Chondrocyte (in vitro differentiated cells): ENCODE measurements around the gene CPXM2. TPM values are rescaled to one million over a fixed set of nuclear protein-coding genes. Genes with fewer than 3 reads are reported as not detected.

Source experiments
- DNase-seq: peaks from one replicate; pipeline ENCODE4 v3.0.0; 2021; ENCODE audit warnings: mixed read lengths, low spot score
- H3K27ac Mint-ChIP-seq: one replicate; pipeline ENCODE4 v1.8.0; 2021; ENCODE audit warnings: mild to moderate bottlenecking, moderate library complexity, mixed read lengths; ENCODE audit not compliant: unreplicated experiment
- H3K27me3 Mint-ChIP-seq: 2 replicates; pipeline ENCODE4 v1.8.0; 2021; ENCODE audit warnings: low read depth, mixed read lengths
- H3K36me3 Mint-ChIP-seq: 2 replicates; pipeline ENCODE4 v1.8.0; 2021; ENCODE audit warnings: low read depth, mixed read lengths
- H3K4me1 Mint-ChIP-seq: 2 replicates; pipeline ENCODE4 v1.8.0; 2021; ENCODE audit warnings: low read depth, mild to moderate bottlenecking, mixed read lengths
- H3K4me3 Mint-ChIP-seq: one replicate; pipeline ENCODE4 v1.8.0; 2021; ENCODE audit warnings: mild to moderate bottlenecking, moderate library complexity, mixed read lengths; ENCODE audit not compliant: unreplicated experiment
- H3K9me3 Mint-ChIP-seq: 2 replicates; pipeline ENCODE4 v1.8.0; 2021; ENCODE audit warnings: low read depth, mixed read lengths
- total RNA-seq: library from RNA; stranded (reverse); gene quantifications from 3 replicates; pipeline ENCODE4 v1.2.1, GENCODE V29; 2021
- TF ChIP-seq, protein P1 (sequence below): fragments of 200-600 bp; sonication (generic); IDR thresholded peaks from 2 replicates; pipeline ENCODE4 v1.5.0; 2021; ENCODE audit warnings: antibody characterized with exemption, mild to moderate bottlenecking, moderate library complexity

CPXM2 gene
- total RNA-seq, 1 donor from 2014 or later = not detected

DNA sequence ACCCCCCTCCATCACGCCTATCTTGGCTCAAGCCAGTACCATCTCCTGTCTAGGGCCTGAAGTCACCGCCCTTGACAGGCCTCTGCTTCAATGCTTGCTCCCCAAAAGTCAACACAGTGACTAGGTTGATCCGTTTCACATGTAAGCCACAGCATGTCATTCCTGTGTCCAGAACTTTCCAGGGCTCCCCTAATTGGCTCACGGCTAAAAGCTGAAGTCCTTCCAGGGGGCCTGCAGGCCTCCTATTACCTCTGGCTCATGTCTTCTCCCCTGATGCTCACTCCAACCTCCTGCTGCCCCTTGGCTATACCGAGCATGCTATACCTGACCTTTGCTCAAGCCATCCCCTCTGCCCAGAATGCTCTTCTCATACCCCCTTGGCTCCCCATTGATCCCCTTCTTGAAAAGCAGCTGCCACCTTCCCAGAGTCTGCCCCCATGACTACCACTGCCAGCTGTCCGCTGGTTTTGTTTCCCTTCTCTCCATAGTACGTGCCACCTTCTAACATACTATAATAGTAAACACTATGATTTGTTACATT is 39.1 kb downstream of the CPXM2 start:
- Mint-ChIP-seq H3K4me3 (no peak overlapping the region), H3K27ac (no peak overlapping the region), H3K36me3 (no peaks in the 10 kb centered on the region), H3K4me1 (no peaks in the 10 kb centered on the region), H3K9me3 (no peaks in the 10 kb centered on the region), H3K27me3 (peaks cover 9% of the 10 kb centered on the region)
- no peak for DNase-seq
- TF ChIP-seq, protein P1, sequence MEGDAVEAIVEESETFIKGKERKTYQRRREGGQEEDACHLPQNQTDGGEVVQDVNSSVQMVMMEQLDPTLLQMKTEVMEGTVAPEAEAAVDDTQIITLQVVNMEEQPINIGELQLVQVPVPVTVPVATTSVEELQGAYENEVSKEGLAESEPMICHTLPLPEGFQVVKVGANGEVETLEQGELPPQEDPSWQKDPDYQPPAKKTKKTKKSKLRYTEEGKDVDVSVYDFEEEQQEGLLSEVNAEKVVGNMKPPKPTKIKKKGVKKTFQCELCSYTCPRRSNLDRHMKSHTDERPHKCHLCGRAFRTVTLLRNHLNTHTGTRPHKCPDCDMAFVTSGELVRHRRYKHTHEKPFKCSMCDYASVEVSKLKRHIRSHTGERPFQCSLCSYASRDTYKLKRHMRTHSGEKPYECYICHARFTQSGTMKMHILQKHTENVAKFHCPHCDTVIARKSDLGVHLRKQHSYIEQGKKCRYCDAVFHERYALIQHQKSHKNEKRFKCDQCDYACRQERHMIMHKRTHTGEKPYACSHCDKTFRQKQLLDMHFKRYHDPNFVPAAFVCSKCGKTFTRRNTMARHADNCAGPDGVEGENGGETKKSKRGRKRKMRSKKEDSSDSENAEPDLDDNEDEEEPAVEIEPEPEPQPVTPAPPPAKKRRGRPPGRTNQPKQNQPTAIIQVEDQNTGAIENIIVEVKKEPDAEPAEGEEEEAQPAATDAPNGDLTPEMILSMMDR = no peak

DNA sequence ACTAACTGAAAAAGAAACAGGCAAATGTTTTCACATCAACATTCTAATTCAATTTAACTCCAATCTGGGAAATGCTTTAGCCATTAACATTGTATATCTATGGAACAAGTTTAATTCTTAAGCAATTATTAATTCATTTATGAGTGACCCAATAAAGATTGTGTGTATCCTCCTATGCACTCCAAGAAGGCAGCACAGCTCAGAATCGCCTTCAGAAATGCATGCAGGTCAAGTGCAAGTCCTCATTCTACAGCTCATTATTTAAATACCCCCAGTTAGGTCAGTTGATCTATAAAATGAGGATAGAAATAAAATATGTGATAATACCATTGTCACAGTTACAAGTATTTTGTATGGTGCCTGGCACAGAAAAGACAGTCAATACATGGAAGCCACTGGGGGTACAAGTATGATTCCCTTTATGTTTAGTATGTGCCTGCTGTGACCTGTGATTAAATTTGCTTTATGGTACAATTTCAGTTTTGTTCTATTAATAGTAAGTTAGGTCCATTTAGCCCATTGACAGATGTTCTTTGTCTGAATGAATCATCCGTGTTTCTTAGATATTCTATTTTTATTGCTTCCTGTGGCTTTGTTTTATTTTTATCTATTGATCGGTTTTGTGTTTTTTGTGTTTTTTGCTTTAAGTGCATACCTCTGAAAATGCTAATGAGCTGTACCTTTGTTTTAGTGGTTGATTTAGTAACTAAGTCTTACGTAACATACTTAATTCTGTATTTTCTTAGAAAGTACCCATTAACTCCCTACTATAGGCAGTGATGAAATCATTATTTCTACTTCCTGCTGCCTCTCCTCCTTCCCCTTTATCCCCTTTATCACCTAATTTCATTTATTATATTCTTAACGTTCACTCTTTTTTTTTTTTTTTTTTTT is 42.8 kb downstream of the CPXM2 start:
- H3K27ac Mint-ChIP-seq = no peak overlapping the region
- no peaks in the 10 kb centered on the region for H3K36me3 Mint-ChIP-seq
- peaks cover 6% of the 10 kb centered on the region for H3K9me3 Mint-ChIP-seq
- H3K4me1 Mint-ChIP-seq = no peaks in the 10 kb centered on the region
- H3K27me3 Mint-ChIP-seq = peaks cover 9% of the 10 kb centered on the region
- DNase-seq = no peak
- TF ChIP-seq, protein P1 = no peak
- H3K4me3 Mint-ChIP-seq = no peak overlapping the region

DNA sequence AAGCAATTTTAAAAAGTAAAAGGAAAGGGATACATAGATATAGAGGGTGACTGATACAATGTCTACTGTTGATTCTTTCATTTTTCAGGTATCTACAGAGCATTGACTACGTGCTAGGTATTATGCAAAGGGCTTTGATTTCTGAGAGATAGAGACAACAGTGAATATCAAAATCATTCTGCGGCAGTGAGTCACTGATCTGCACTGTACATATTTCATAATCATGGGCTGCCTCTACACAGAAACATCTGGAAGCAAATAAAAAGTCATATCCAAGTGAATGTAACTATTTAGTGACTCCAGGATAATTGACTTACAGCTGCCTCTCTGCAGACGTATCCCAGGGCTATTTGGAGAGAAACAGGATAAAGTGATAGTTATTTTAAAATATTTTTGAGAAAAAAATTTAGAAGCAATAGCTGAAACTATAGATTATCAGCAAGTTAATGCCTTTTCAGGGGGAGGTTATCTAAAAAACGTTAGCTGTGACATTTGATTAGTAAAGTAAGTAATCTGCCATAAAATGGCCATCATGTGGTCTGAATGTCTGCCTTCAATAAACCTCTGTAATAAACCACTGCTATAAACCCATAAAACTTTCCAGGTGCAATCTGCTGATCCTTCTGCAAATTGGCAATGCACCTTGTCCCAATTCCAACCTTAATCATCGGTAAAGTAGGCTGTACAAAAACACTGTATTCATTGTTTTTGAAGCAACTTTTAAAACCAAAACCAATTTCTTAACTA is 43.7 kb downstream of the CPXM2 start:
- Mint-ChIP-seq H3K4me1 (no peaks in the 10 kb centered on the region), H3K9me3 (peaks cover 6% of the 10 kb centered on the region), H3K27me3 (peaks cover 9% of the 10 kb centered on the region), H3K27ac (no peak overlapping the region), H3K4me3 (no peak overlapping the region), H3K36me3 (no peaks in the 10 kb centered on the region)
- TF ChIP-seq, protein P1 = no peak
- no peak for DNase-seq

DNA sequence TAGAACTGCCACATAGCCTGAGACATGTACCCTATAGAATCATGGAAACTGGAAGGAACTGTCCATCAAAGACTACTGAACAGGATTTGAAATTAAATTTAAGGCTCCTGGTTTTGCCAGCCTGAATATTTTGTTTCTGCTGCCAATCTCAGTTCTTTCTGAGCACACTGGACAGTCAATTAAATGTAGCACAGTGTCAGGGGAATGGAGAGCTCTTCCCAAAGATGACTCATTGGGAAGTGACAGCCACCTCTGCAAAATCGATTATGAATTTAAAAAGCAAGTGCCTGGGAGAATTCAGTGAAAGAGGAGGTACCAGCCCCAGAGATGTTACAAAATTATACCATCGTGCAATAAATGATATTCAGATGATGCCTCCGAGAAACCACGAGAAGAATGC is 47.8 kb downstream of the CPXM2 start:
- H3K4me1 Mint-ChIP-seq = no peaks in the 10 kb centered on the region
- peaks cover 6% of the 10 kb centered on the region for H3K9me3 Mint-ChIP-seq
- peaks cover 12% of the 10 kb centered on the region for H3K27me3 Mint-ChIP-seq
- no peak for DNase-seq
- no peaks in the 10 kb centered on the region for H3K36me3 Mint-ChIP-seq
- TF ChIP-seq, protein P1 = no peak
- no peak overlapping the region for H3K4me3 Mint-ChIP-seq
- H3K27ac Mint-ChIP-seq = no peak overlapping the region

DNA sequence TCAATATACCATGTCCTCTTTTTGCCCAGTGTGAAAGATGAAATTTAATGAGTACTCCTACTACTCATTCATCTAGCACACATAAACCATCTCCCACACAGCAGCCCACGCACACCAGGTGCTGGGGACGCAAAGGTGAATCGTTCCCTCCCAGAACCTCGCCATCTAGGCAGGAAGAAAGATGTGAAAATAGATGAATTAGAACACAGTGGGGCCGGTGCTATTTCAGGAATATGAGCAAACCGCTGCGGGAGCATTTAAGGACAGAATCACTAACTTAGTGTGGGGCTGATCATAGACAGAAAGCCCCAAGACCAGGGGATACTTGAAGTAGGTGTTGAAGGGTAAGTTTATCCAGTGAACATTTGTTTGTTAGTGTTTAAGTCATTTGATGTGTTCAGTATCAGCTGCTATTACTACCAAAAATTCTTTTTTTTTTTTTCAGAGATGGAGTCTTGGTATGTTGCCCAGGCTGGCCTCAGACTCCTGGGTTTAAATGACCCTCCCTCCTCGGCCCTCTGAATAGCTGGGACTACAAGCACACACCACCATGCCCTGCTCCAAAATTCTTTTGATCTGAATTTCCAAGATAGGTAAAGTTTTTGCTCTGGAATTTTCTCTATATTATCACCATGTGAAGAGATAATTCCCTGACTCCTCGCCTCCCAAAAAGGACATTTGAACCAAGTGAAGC is 48.8 kb downstream of the CPXM2 start:
- TF ChIP-seq, protein P1 = no peak
- no peaks in the 10 kb centered on the region for H3K4me1 Mint-ChIP-seq
- H3K27ac Mint-ChIP-seq = no peak overlapping the region
- H3K36me3 Mint-ChIP-seq = no peaks in the 10 kb centered on the region
- DNase-seq = no peak
- H3K27me3 Mint-ChIP-seq = peaks cover 12% of the 10 kb centered on the region
- H3K4me3 Mint-ChIP-seq = no peak overlapping the region
- H3K9me3 Mint-ChIP-seq = peaks cover 6% of the 10 kb centered on the region
